HCT116 (cell line): ENCODE measurements around the gene TRMU. TPM values are rescaled to one million over a fixed set of nuclear protein-coding genes. Genes with fewer than 3 reads are reported as not detected.

Experiments
- ATAC-seq: fragments of 200-7000 bp; cut with Tn5 transposase; 2 replicates; pipeline ENCODE4 v1.9.1; 2020; ENCODE audit warnings: mild to moderate bottlenecking, moderate library complexity
- BruUV-seq: library from RNA; stranded (reverse); fragments of 400-500 nt; replicated peaks from 2 replicates; lab custom pipeline; 2021; lab: Mats Ljungman, UMichigan
- CTCF ChIA-PET: fragments of 300-600 bp; sonication (Branson Sonifier 250); formaldehyde crosslinking; loops from one replicate; lab custom pipeline; 2021; ENCODE audit warnings: antibody characterized with exemption; lab: Charles Lee
- POLR2A ChIA-PET: fragments of 300-600, 350-600 bp; sonication (Branson Sonifier 250); formaldehyde crosslinking; loops from one replicate; lab custom pipeline; 2021; ENCODE audit warnings: antibody characterized with exemption; lab: Charles Lee
- RAD21 ChIA-PET, 2 experiments: fragments of 300-600 bp; sonication (Branson Sonifier 250); formaldehyde crosslinking; loops; one replicate each; lab custom pipeline; 2023; ENCODE audit warnings: low total read pairs in 2 of 2; ENCODE audit not compliant: uncharacterized antibody in 2 of 2, unreplicated experiment in 2 of 2, low non-redundant PET in 1 of 2; lab: Charles Lee
- DNase-seq: peaks from one replicate; pipeline ENCODE4 v3.0.0-alpha.2; 2010; ENCODE audit warnings: low read depth, low spot score
- H2AFZ ChIP-seq: fragments of 200-600 bp; shearing (Covaris generic), sonication (generic); 2 replicates; pipeline ENCODE4 v1.6.1; 2017; ENCODE audit warnings: low read depth, mixed run types, mixed read lengths, antibody characterized with exemption, low read length; ENCODE audit not compliant: poor library complexity, severe bottlenecking
- H3K27ac ChIP-seq: 2 replicates; pipeline ENCODE4 v1.5.1; 2012; ENCODE audit warnings: low read depth, low read length
- H3K27me3 ChIP-seq: fragments of 200-600 bp; sonication (generic); 2 replicates; pipeline ENCODE4 v1.6.1; 2016; ENCODE audit warnings: mixed run types, low read length, mixed read lengths; ENCODE audit not compliant: insufficient read depth
- H3K36me3 ChIP-seq, 2 experiments: fragments of 200-500 bp in 1 of 2; fragments of 200-600 bp in 1 of 2; sonication (Bioruptor generic) in 1 of 2; sonication (generic) in 1 of 2; 2 replicates each; pipeline versions ENCODE4 v1.5.1 to v1.6.1; 2014 to 2016; ENCODE audit warnings: low read length in 2 of 2, inconsistent platforms in 1 of 2, mixed read lengths in 1 of 2, mixed run types in 1 of 2; ENCODE audit not compliant: insufficient read depth in 2 of 2, control insufficient read depth in 1 of 2
- H3K4me1 ChIP-seq, 2 experiments: fragments of 200-600 bp in 1 of 2; sonication (generic) in 1 of 2; 2 replicates each; pipeline versions ENCODE4 v1.5.1 to v1.6.1; 2012 to 2017; ENCODE audit warnings: low read length in 2 of 2, inconsistent platforms in 1 of 2, mild to moderate bottlenecking in 1 of 2, mixed read lengths in 1 of 2, mixed run types in 1 of 2, moderate library complexity in 1 of 2; ENCODE audit not compliant: insufficient read depth in 2 of 2, control insufficient read depth in 1 of 2
- H3K4me2 ChIP-seq: fragments of 200-600 bp; sonication (generic); 2 replicates; pipeline ENCODE4 v1.6.1; 2017; ENCODE audit warnings: mixed run types, low read length, mixed read lengths
- H3K4me3 ChIP-seq, 2 experiments: fragments of 200-600 bp in 1 of 2; sonication (generic) in 1 of 2; replicated peaks in 1 of 2; 2 replicates each; pipeline ENCODE4 v1.5.1; 2011 to 2016; ENCODE audit warnings: low read length in 2 of 2, control low read depth in 1 of 2, low read depth in 1 of 2, mild to moderate bottlenecking in 1 of 2, mixed read lengths in 1 of 2, mixed run types in 1 of 2
- H3K79me2 ChIP-seq: fragments of 200-600 bp; sonication (generic); 2 replicates; pipeline ENCODE4 v1.6.1; 2017; ENCODE audit warnings: mild to moderate bottlenecking, mixed run types, low read length, moderate library complexity, mixed read lengths; ENCODE audit not compliant: insufficient read depth
- H3K9ac ChIP-seq: fragments of 200-600 bp; sonication (generic); 2 replicates; pipeline ENCODE4 v1.6.1; 2016; ENCODE audit warnings: low read length, mixed read lengths
- H3K9me2 ChIP-seq: fragments of 200-600 bp; sonication (generic), shearing (Covaris generic); 2 replicates; pipeline ENCODE4 v1.6.1; 2017; ENCODE audit warnings: mixed run types, mild to moderate bottlenecking, moderate library complexity; ENCODE audit not compliant: insufficient read depth
- H3K9me3 ChIP-seq, 2 experiments: fragments of 200-500 bp in 1 of 2; fragments of 200-600 bp in 1 of 2; sonication (Bioruptor generic) in 1 of 2; sonication (generic) in 1 of 2; 2 replicates each; pipeline ENCODE4 v1.6.1; 2014 to 2017; ENCODE audit warnings: low read length in 2 of 2, mixed read lengths in 2 of 2, inconsistent platforms in 1 of 2, low read depth in 1 of 2, mild to moderate bottlenecking in 1 of 2, mixed run types in 1 of 2, moderate library complexity in 1 of 2; ENCODE audit not compliant: control insufficient read depth in 1 of 2, insufficient read depth in 1 of 2
- H4K20me1 ChIP-seq: fragments of 200-600 bp; sonication (generic), shearing (Covaris generic); 2 replicates; pipeline ENCODE4 v1.6.1; 2017; ENCODE audit warnings: mixed run types, mild to moderate bottlenecking, moderate library complexity; ENCODE audit not compliant: insufficient read depth
- CEBPB ChIP-seq: IDR thresholded peaks from 2 replicates; pipeline ENCODE4 v1.6.1; 2012; ENCODE audit warnings: low read depth
- CTCF ChIP-seq, 3 experiments: fragments of 200-600 bp in 1 of 3; sonication (generic) in 1 of 3; IDR thresholded peaks in 2 of 3; conservative IDR thresholded peaks in 1 of 3; 2 replicates each; pipeline ENCODE4 v1.5.1; 2012 to 2017; ENCODE audit warnings: low read depth in 2 of 3, low read length in 2 of 3, antibody characterized with exemption in 1 of 3, borderline replicate concordance in 1 of 3, control low read depth in 1 of 3, mild to moderate bottlenecking in 1 of 3, mixed read lengths in 1 of 3, mixed run types in 1 of 3, moderate library complexity in 1 of 3; ENCODE audit not compliant: insufficient read depth in 1 of 3
- EGR1 ChIP-seq: IDR thresholded peaks from 2 replicates; pipeline ENCODE4 v1.6.1; 2012; ENCODE audit warnings: low read depth
- ELF1 ChIP-seq: IDR thresholded peaks from 2 replicates; pipeline ENCODE4 v1.6.1; 2012; ENCODE audit warnings: low read depth, borderline replicate concordance
- EZH2phosphoT487 ChIP-seq: fragments of 200-600 bp; IDR thresholded peaks from 2 replicates; pipeline ENCODE4 v1.6.1; 2018; ENCODE audit warnings: antibody characterized with exemption, borderline replicate concordance
- FOSL1 ChIP-seq: IDR thresholded peaks from 2 replicates; pipeline ENCODE4 v1.6.1; 2012; ENCODE audit warnings: low read depth
- JUND ChIP-seq: IDR thresholded peaks from 2 replicates; pipeline ENCODE4 v1.6.1; 2012
- RAD21 ChIP-seq: IDR thresholded peaks from 2 replicates; pipeline ENCODE4 v1.6.1; 2012; ENCODE audit warnings: low read depth, mild to moderate bottlenecking
- SIN3A ChIP-seq: IDR thresholded peaks from 2 replicates; pipeline ENCODE4 v1.6.1; 2012; ENCODE audit warnings: low read depth
- SP1 ChIP-seq: IDR thresholded peaks from 2 replicates; pipeline ENCODE4 v1.6.1; 2012; ENCODE audit warnings: low read depth
- SRF ChIP-seq: IDR thresholded peaks from 2 replicates; pipeline ENCODE4 v1.6.1; 2012; ENCODE audit warnings: low read depth
- TCF7L2 ChIP-seq: IDR thresholded peaks from 2 replicates; pipeline ENCODE4 v1.7.0; 2011; ENCODE audit warnings: borderline replicate concordance, inconsistent platforms; ENCODE audit not compliant: insufficient read depth, insufficient read length; ENCODE audit errors: extremely low read depth
- ZBTB33 ChIP-seq: IDR thresholded peaks from 2 replicates; pipeline ENCODE4 v1.6.1; 2011; ENCODE audit warnings: mild to moderate bottlenecking, low read length, moderate library complexity; ENCODE audit not compliant: insufficient replicate concordance; ENCODE audit errors: extremely low read depth
- ZFX ChIP-seq: fragments of 450-650 bp; IDR thresholded peaks from 2 replicates; pipeline ENCODE4 v1.6.1; 2017
- ZNF274 ChIP-seq: fragments of 200-500 bp; sonication (Bioruptor generic); IDR thresholded peaks from 2 replicates; pipeline ENCODE4 v1.6.1; 2014; ENCODE audit warnings: mild to moderate bottlenecking, low read depth, low read length, inconsistent platforms
- intact Hi-C: fragments of 100-400 bp; cut with micrococcal nuclease; formaldehyde crosslinking; loops from 2 replicates; pipeline ENCODE4 v1.10.0; 2022
- total RNA-seq: library from RNA; stranded (reverse); gene quantifications from one replicate; pipeline ENCODE4 v1.2.1, GENCODE V29; 2021; ENCODE audit not compliant: unreplicated experiment
- TF ChIP-seq, protein P1 (sequence below): IDR thresholded peaks from 2 replicates; pipeline ENCODE4 v1.6.1; 2012
- TF ChIP-seq, protein P2 (sequence below): IDR thresholded peaks from 2 replicates; pipeline ENCODE4 v1.6.1; 2012; ENCODE audit warnings: low read depth

TRMU gene
- total RNA-seq, 1 experiment from 2014 or later = 65.4 TPM

DNA sequence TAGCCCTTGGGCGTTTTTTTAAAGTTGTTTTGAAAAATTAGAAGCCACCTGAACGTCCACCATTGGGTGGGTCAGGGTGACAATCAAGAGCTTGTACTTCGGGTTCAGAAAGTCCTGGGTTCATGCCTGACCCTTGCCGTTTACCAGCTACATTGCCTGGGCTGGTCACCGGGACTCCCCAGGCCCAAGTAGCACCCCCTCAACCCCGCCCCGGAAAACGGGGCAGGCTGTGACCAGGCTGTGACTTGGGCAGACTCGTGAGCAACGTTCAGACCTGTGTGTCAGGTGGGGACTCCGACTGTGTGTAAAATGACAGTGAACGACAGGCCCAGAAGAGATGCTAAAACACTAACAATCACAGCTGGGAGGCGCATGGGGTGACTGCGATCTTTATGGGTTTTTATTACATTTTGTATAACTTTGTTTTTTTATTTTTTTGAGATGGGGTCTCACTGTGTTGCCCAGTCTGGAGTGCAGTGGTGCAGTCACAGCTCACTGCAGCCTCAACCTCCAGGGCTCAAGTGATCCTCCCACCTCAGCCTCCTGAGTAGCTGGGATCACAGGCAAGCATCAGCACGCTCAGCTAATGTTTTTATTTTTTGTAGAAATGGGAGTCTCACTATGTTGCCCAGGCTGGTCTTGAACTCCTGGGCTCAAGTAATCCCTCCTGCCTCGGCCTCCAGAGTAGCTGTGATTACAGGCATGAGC, 56.8 kb downstream of the TRMU start:
- no peak for TF ChIP-seq JUND
- TF ChIP-seq SIN3A = no peak
- TF ChIP-seq EZH2phosphoT487 = no peak
- no peak for TF ChIP-seq FOSL1
- no peak for TF ChIP-seq CEBPB
- TF ChIP-seq ZBTB33 = no peak
- TF ChIP-seq TCF7L2 = no peak
- no peak for TF ChIP-seq ZNF274
- TF ChIP-seq CTCF (IDR thresholded peaks at IDR 0.05 in 2 of 3, conservative IDR thresholded peaks at IDR 0.05 in 1 of 3; ENCODE audit: borderline replicate concordance in 1 of 3, insufficient read depth in 1 of 3, low read depth in 2 of 3, low read length in 2 of 3) = no peak
- no peak for TF ChIP-seq RAD21
- TF ChIP-seq ELF1 = no peak
- TF ChIP-seq, protein P1, sequence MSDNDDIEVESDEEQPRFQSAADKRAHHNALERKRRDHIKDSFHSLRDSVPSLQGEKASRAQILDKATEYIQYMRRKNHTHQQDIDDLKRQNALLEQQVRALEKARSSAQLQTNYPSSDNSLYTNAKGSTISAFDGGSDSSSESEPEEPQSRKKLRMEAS = no peak
- no peak for TF ChIP-seq EGR1
- no peak for TF ChIP-seq SP1
- TF ChIP-seq ZFX = no peak
- TF ChIP-seq, protein P2, sequence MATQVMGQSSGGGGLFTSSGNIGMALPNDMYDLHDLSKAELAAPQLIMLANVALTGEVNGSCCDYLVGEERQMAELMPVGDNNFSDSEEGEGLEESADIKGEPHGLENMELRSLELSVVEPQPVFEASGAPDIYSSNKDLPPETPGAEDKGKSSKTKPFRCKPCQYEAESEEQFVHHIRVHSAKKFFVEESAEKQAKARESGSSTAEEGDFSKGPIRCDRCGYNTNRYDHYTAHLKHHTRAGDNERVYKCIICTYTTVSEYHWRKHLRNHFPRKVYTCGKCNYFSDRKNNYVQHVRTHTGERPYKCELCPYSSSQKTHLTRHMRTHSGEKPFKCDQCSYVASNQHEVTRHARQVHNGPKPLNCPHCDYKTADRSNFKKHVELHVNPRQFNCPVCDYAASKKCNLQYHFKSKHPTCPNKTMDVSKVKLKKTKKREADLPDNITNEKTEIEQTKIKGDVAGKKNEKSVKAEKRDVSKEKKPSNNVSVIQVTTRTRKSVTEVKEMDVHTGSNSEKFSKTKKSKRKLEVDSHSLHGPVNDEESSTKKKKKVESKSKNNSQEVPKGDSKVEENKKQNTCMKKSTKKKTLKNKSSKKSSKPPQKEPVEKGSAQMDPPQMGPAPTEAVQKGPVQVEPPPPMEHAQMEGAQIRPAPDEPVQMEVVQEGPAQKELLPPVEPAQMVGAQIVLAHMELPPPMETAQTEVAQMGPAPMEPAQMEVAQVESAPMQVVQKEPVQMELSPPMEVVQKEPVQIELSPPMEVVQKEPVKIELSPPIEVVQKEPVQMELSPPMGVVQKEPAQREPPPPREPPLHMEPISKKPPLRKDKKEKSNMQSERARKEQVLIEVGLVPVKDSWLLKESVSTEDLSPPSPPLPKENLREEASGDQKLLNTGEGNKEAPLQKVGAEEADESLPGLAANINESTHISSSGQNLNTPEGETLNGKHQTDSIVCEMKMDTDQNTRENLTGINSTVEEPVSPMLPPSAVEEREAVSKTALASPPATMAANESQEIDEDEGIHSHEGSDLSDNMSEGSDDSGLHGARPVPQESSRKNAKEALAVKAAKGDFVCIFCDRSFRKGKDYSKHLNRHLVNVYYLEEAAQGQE = no peak
- no peak for TF ChIP-seq SRF
- no TSS peak for BruUV-seq
- Histone ChIP-seq H3K27ac (no peak overlapping the region), H3K79me2 (no peaks in the 10 kb centered on the region), H3K4me2 (no peak overlapping the region), H2AFZ (no peak overlapping the region), H4K20me1 (no peaks in the 10 kb centered on the region), H3K36me3 (no peaks in the 10 kb centered on the region), H3K4me1 (peaks cover 0 to under 1% of the 10 kb centered on the region in 2 experiments; a peak in 1 of 4 replicates), H3K4me3 (no peak overlapping the region), H3K9me2 (no peaks in the 10 kb centered on the region), H3K9ac (no peak overlapping the region), H3K9me3 (no peaks in the 10 kb centered on the region), H3K27me3 (no peaks in the 10 kb centered on the region)
- DNase-seq = no peak
- intact Hi-C loops = no loop called here
- ATAC-seq = no peak
- ChIA-PET CTCF (no interaction called here), POLR2A (no interaction called here), RAD21 (no interaction called here)
